Kidney (tissue), 14 donors: ENCODE measurements around the gene ITGB5. TPM values are rescaled to one million over a fixed set of nuclear protein-coding genes. Genes with fewer than 3 reads are reported as not detected.

Experiments used
- DNase-seq, 5 donors: peaks; one replicate each; pipeline ENCODE4 v3.0.0-alpha.2; 2013 to 2020
- FAIRE-seq: peaks from 2 replicates; lab custom pipeline; 2012; peaks lifted over from hg19 to GRCh38; lab: Jason Lieb, UNC
- H3K27ac ChIP-seq, 2 donors: one replicate each; pipeline ENCODE4 v1.7.0; 2013; ENCODE audit warnings: low read depth in 2 of 2, low read length in 2 of 2, inconsistent platforms in 1 of 2
- H3K27me3 ChIP-seq: one replicate; pipeline ENCODE4 v1.7.1; 2013; ENCODE audit warnings: low read length, inconsistent platforms; ENCODE audit not compliant: control insufficient read depth, insufficient read depth
- H3K36me3 ChIP-seq, 3 donors: one replicate each; pipeline versions ENCODE4 v1.7.0 to v1.7.1; 2013; ENCODE audit warnings: low read length in 3 of 3, control low read depth in 1 of 3, inconsistent platforms in 1 of 3; ENCODE audit not compliant: insufficient read depth in 3 of 3, control insufficient read depth in 2 of 3
- H3K4me1 ChIP-seq, 3 donors: one replicate each; pipeline versions ENCODE4 v1.7.0 to v1.7.1; 2013; ENCODE audit warnings: low read length in 3 of 3, inconsistent platforms in 1 of 3, low read depth in 1 of 3; ENCODE audit not compliant: control insufficient read depth in 2 of 3, insufficient read depth in 2 of 3
- H3K4me3 ChIP-seq, 3 donors: one replicate each; pipeline versions ENCODE4 v1.7.0 to v1.8.1; 2013; ENCODE audit warnings: low read length in 3 of 3, control low read depth in 1 of 3, inconsistent platforms in 1 of 3
- H3K9ac ChIP-seq, 3 donors: one replicate each; pipeline versions ENCODE4 v1.7.0 to v1.7.1; 2013; ENCODE audit warnings: low read length in 3 of 3, control low read depth in 1 of 3, inconsistent platforms in 1 of 3
- H3K9me3 ChIP-seq, 3 donors: one replicate each; pipeline versions ENCODE4 v1.7.0 to v1.7.1; 2013; ENCODE audit warnings: low read length in 3 of 3, control low read depth in 1 of 3, inconsistent platforms in 1 of 3; ENCODE audit not compliant: control insufficient read depth in 2 of 3, insufficient read depth in 1 of 3
- intact Hi-C: fragments of 100-400 bp; cut with DNase I; formaldehyde crosslinking; loops from one replicate; pipeline ENCODE4 v1.11.1; 2022
- polyA plus RNA-seq: library from polyadenylated mRNA; stranded (reverse); fragments of 350-450 nt; fragmentation: Illumina TruSeq; extraction: RNeasy Lipid Tissue Mini Kit (QIAGEN cat#74804); gene quantifications from one replicate; pipeline ENCODE4 v1.2.3, GENCODE V29; 2014; ENCODE audit warnings: low read depth, low replicate concordance; ENCODE audit not compliant: insufficient read depth
- total RNA-seq: library from RNA; stranded (reverse); fragmentation: NEBNext Ultra II Directional; extraction: Animal tissue kit (Norgen Biotek cat#: 25700); gene quantifications from one replicate; pipeline ENCODE4 v1.2.1, GENCODE V29; 2021
- TF ChIP-seq, protein P1 (sequence below): IDR thresholded peaks from 3 replicates; pipeline ENCODE4 v1.5.1; 2012; ENCODE audit warnings: mild to moderate bottlenecking, moderate library complexity, borderline replicate concordance; ENCODE audit not compliant: insufficient read depth; ENCODE audit errors: extremely low read depth
- donor health status: control.
- donor health status: control.
- donor health status: control.
- donor health status: control.
- donor health status: control.
- donor health status: DM: yes; HTN: yes; CAD: no.
- donor health status: Normal renal cell carcinoma (clear cell type).

The ITGB5 gene
- total and polyA plus RNA-seq, 2 donors from 2014 or later, result 115 TPM

- H3K4me3 ChIP-seq, result no peak overlapping the region
- DNase-seq (no peak), FAIRE-seq (no peak)
- no peak overlapping the region for H3K9ac ChIP-seq
- H3K36me3 ChIP-seq, result no peaks in the 10 kb centered on the region
- no peaks in the 10 kb centered on the region for H3K4me1 ChIP-seq
- H3K27ac ChIP-seq, result no peak overlapping the region
- TF ChIP-seq, protein P1, sequence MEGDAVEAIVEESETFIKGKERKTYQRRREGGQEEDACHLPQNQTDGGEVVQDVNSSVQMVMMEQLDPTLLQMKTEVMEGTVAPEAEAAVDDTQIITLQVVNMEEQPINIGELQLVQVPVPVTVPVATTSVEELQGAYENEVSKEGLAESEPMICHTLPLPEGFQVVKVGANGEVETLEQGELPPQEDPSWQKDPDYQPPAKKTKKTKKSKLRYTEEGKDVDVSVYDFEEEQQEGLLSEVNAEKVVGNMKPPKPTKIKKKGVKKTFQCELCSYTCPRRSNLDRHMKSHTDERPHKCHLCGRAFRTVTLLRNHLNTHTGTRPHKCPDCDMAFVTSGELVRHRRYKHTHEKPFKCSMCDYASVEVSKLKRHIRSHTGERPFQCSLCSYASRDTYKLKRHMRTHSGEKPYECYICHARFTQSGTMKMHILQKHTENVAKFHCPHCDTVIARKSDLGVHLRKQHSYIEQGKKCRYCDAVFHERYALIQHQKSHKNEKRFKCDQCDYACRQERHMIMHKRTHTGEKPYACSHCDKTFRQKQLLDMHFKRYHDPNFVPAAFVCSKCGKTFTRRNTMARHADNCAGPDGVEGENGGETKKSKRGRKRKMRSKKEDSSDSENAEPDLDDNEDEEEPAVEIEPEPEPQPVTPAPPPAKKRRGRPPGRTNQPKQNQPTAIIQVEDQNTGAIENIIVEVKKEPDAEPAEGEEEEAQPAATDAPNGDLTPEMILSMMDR, result no peak
- H3K9me3 ChIP-seq, result no peaks in the 10 kb centered on the region
- no peaks in the 10 kb centered on the region for H3K27me3 ChIP-seq
- intact Hi-C loops, result no loop called here
These were observed 20.8 kb upstream of the ITGB5 start for GRCh38 chr3:124907957-124908356.

DNA sequence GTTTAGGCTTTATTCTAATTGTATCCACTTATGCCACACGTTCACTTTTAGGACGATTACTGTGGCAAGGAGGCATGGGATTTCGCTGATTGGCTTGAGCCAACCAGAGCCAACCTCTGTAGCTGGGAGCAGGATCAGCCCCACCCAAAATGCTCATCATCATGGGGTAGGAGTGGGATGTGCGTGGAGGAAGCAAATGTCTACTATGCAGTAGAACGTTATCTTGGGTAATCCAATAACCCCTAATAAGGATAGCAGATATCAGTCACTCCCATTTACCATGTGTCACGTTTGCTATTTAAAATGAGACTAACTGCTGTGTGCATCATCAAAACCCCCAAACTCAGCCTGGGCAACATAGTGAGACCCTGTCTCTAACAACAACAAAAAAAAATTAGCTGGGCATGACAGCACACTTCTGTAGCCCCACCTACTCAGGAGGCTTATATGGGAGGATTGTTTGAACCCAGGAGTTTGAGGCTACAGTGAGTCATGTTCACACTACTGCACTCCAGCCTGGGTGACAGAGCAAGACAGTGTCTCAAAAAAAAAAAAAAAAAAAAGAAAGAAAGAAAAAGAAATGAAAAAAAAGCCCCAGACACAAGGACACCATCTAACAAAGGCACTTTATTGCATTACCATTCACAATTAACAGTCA is 17.8 kb upstream of the ITGB5 start:
- DNase-seq, result no peak
- TF ChIP-seq, protein P1, result no peak
- H3K27ac ChIP-seq, result no peak overlapping the region
- H3K4me1 ChIP-seq, result peaks cover 0 to 7% (median 0%) of the 10 kb centered on the region in 3 donors
- H3K9me3 ChIP-seq, result no peaks in the 10 kb centered on the region
- no peaks in the 10 kb centered on the region for H3K36me3 ChIP-seq
- H3K9ac ChIP-seq, result no peak overlapping the region
- no peaks in the 10 kb centered on the region for H3K27me3 ChIP-seq
- no peak for FAIRE-seq
- H3K4me3 ChIP-seq, result no peak overlapping the region
- intact Hi-C loops, result loop anchor here (5.0 kb wide), 1 partner anchor 143 kb away; no protein-coding TSS in a partner anchor

DNA sequence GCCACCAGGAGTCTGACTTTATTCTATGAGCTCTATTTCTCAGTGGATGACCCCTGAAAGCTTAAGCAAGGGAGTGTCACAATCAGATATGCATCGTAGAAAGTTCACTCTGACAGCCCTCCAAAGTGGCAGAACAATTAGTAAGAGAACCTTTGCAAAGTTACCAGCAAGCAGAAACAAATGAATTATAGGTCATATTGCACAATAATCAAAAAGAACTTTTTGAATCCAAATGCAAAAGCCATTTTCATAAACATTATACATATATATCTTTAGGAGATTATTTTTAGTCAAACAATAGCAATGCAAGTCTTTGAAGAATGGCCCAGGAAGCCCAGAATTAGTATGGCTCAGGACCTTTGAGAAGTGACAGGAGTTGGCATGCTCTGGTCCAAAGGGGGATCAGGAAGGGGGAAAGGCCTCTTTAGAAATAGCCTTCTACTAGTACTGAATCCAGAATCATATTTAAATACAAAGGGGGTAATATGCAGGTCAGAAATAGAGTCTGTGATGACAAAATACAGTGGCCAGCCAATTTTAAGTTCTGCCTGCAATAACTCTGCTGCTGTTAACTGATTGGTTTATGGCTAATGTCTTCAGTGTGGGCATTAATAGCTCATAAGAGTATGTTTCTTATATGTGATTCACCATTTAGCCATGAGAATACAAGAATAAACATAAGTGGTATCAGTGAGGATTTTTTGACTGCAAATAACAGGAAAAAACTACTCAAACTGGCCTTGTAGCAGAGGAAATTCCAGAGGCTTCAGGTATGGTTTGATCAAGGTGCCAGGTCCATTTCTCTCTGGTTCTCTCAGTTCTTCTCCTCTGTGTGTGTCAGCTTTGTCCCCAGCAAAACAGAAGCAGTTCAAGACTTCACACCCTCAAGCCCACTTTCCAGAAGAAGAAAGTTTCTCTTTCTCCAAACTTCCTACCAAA is 17.0 kb upstream of the ITGB5 start:
- TF ChIP-seq, protein P1, result no peak
- FAIRE-seq (no peak), DNase-seq (no peak)
- Histone ChIP-seq H3K9me3 (no peaks in the 10 kb centered on the region), H3K27me3 (no peaks in the 10 kb centered on the region), H3K27ac (no peak overlapping the region), H3K36me3 (no peaks in the 10 kb centered on the region), H3K9ac (no peak overlapping the region), H3K4me3 (no peak overlapping the region), H3K4me1 (peaks cover 0 to 7% (median 0%) of the 10 kb centered on the region in 3 donors)
- intact Hi-C loops, result loop anchor here (5.0 kb wide), 1 partner anchor 142 kb away; no protein-coding TSS in a partner anchor
